SW480 (cell line): ENCODE measurements around the gene WFIKKN1.
"Not testable (repeated sequence)": the region's sequence is repeated elsewhere in the genome, so short reads cannot be mapped to it uniquely, and the experiment has no call there.

Source experiments
- DNase-seq: peaks from one replicate; pipeline ENCODE4 v3.0.0-alpha.2; 2016; ENCODE audit warnings: low spot score

The WFIKKN1 gene

GRCh38 chr16:595094-595528 is 35.7 kb upstream of the WFIKKN1 start:
- no peak for DNase-seq

- DNase-seq, result no peak
These were observed 34.6 kb upstream of the WFIKKN1 start for GRCh38 chr16:595942-596735.

- no peak for DNase-seq
These were observed 34.1 kb upstream of the WFIKKN1 start for GRCh38 chr16:596736-597060.

- not testable (repeated sequence) for DNase-seq
These were observed 33.1 kb upstream of the WFIKKN1 start for GRCh38 chr16:597655-598054.

GRCh38 chr16:598823-599739 is 31.7 kb upstream of the WFIKKN1 start:
- no peak for DNase-seq

GRCh38 chr16:600781-601180 is 30.0 kb upstream of the WFIKKN1 start:
- no peak for DNase-seq

GRCh38 chr16:603933-604332 is 26.9 kb upstream of the WFIKKN1 start:
- DNase-seq, result no peak

- DNase-seq, result no peak
These were observed 24.0 kb upstream of the WFIKKN1 start for GRCh38 chr16:606656-607307.

- DNase-seq, result no peak
These were observed 22.8 kb upstream of the WFIKKN1 start for GRCh38 chr16:608019-608418.

- DNase-seq, result no peak
These were observed 21.5 kb upstream of the WFIKKN1 start for GRCh38 chr16:609316-609715.

GRCh38 chr16:609984-610383 is 20.8 kb upstream of the WFIKKN1 start:
- no peak for DNase-seq

- DNase-seq, result no peak
These were observed 20.0 kb upstream of the WFIKKN1 start for GRCh38 chr16:610513-611381.

- DNase-seq, result no peak
These were observed 15.7 kb upstream of the WFIKKN1 start for GRCh38 chr16:615122-615521.

- no peak for DNase-seq
These were observed 13.8 kb upstream of the WFIKKN1 start for GRCh38 chr16:616733-617586.

- DNase-seq, result no peak
These were observed 12.9 kb upstream of the WFIKKN1 start for GRCh38 chr16:617855-618254.

GRCh38 chr16:619476-620100 is 11.2 kb upstream of the WFIKKN1 start:
- DNase-seq, result no peak

- no peak for DNase-seq
These were observed 9.9 kb upstream of the WFIKKN1 start for GRCh38 chr16:620700-621525.

- DNase-seq, result no peak
These were observed 9.2 kb upstream of the WFIKKN1 start for GRCh38 chr16:621526-622105.

GRCh38 chr16:622920-623280 is 7.9 kb upstream of the WFIKKN1 start:
- DNase-seq, result no peak
